H1 (cell line): ENCODE measurements around the gene FASTKD1. TPM values are rescaled to one million over a fixed set of nuclear protein-coding genes. Genes with fewer than 3 reads are reported as not detected.

Source experiments
- CTCF ChIA-PET: fragments of 300-600 bp; sonication (Branson Sonifier 250); formaldehyde crosslinking; loops from one replicate; lab custom pipeline; 2021; ENCODE audit not compliant: partially characterized antibody; lab: Charles Lee
- POLR2A ChIA-PET: fragments of 300-600 bp; sonication (Branson Sonifier 250); formaldehyde crosslinking; loops from one replicate; lab custom pipeline; 2021; ENCODE audit warnings: inconsistent platforms; ENCODE audit not compliant: partially characterized antibody; lab: Charles Lee
- DNase-seq, 2 experiments: peaks; one replicate each; pipeline versions ENCODE4 v3.0.0 to v3.0.0-alpha.2; 2010 to 2022; ENCODE audit warnings: low spot score in 2 of 2, low read depth in 1 of 2, mixed read lengths in 1 of 2
- FAIRE-seq: peaks from 2 replicates; lab custom pipeline; 2011; peaks lifted over from hg19 to GRCh38; lab: Jason Lieb, UNC
- H2AFZ ChIP-seq: 2 replicates; pipeline ENCODE4 v1.8.1; 2012; ENCODE audit warnings: low read length, inconsistent platforms
- H2AK5ac ChIP-seq: 2 replicates; pipeline ENCODE4 v1.6.1; 2013; ENCODE audit warnings: low read depth, low read length
- H2BK120ac ChIP-seq: replicated peaks from 2 replicates; pipeline ENCODE3; 2013; ENCODE audit warnings: low read depth, low read length, inconsistent platforms
- H2BK12ac ChIP-seq: 2 replicates; pipeline ENCODE4 v1.6.1; 2013; ENCODE audit warnings: low read depth, low read length
- H2BK15ac ChIP-seq: 2 replicates; pipeline ENCODE4 v1.6.1; 2013; ENCODE audit warnings: low read length
- H2BK20ac ChIP-seq: 2 replicates; pipeline ENCODE4 v1.6.1; 2013; ENCODE audit warnings: low read length
- H2BK5ac ChIP-seq: 2 replicates; pipeline ENCODE4 v1.6.1; 2013; ENCODE audit warnings: low read depth, low read length
- H3K14ac ChIP-seq: 2 replicates; pipeline ENCODE4 v1.6.1; 2013; ENCODE audit warnings: inconsistent platforms; ENCODE audit not compliant: insufficient read length
- H3K18ac ChIP-seq: 2 replicates; pipeline ENCODE4 v1.6.1; 2013; ENCODE audit warnings: low read length; ENCODE audit errors: extremely low read depth
- H3K23ac ChIP-seq: 2 replicates; pipeline ENCODE4 v1.6.1; 2013; ENCODE audit warnings: inconsistent platforms; ENCODE audit not compliant: insufficient read length
- H3K23me2 ChIP-seq: 2 replicates; pipeline ENCODE4 v1.6.1; 2013; ENCODE audit warnings: low read depth, low read length
- H3K27ac ChIP-seq: 2 replicates; pipeline ENCODE4 v1.6.1; 2011; ENCODE audit warnings: low read depth, low read length, inconsistent platforms
- H3K27me3 ChIP-seq, 4 experiments: replicated peaks in 1 of 4; 1 replicate in 1 of 4; 2 replicates in 3 of 4; pipeline versions ENCODE4 v1.6.1 to v1.8.1; 2011 to 2013; ENCODE audit warnings: low read length in 3 of 4, mild to moderate bottlenecking in 3 of 4, inconsistent platforms in 2 of 4, mixed read lengths in 2 of 4, moderate library complexity in 1 of 4; ENCODE audit not compliant: control insufficient read depth in 3 of 4, insufficient read depth in 3 of 4; ENCODE audit errors: extremely low read depth in 1 of 4
- H3K36me3 ChIP-seq, 4 experiments: 2 replicates each; pipeline versions ENCODE4 v1.6.1 to v1.8.1; 2011 to 2013; ENCODE audit warnings: mild to moderate bottlenecking in 4 of 4, low read length in 3 of 4, moderate library complexity in 2 of 4, control low read depth in 1 of 4, inconsistent platforms in 1 of 4; ENCODE audit not compliant: insufficient read depth in 4 of 4, control insufficient read depth in 2 of 4
- H3K4ac ChIP-seq: replicated peaks from 2 replicates; pipeline ENCODE3; 2013; ENCODE audit warnings: low read length, low read depth, mixed read lengths, inconsistent platforms; ENCODE audit not compliant: insufficient read length
- H3K4me1 ChIP-seq, 4 experiments: replicated peaks in 1 of 4; 1 replicate in 1 of 4; 2 replicates in 3 of 4; pipeline versions ENCODE4 v1.6.1 to v1.8.1; 2011 to 2013; ENCODE audit warnings: low read length in 3 of 4, inconsistent platforms in 2 of 4, mixed read lengths in 1 of 4; ENCODE audit not compliant: insufficient read depth in 4 of 4, control insufficient read depth in 3 of 4
- H3K4me2 ChIP-seq, 2 experiments: 2 replicates each; pipeline versions ENCODE4 v1.6.1 to v1.8.1; 2011 to 2013; ENCODE audit warnings: low read depth in 2 of 2, low read length in 2 of 2, control low read depth in 1 of 2, inconsistent platforms in 1 of 2, mild to moderate bottlenecking in 1 of 2; ENCODE audit not compliant: insufficient read depth in 1 of 2
- H3K4me3 ChIP-seq, 4 experiments: fragments of 200-600, 300-600 bp in 1 of 4; sonication (generic), shearing (Covaris generic), sonication (Bioruptor Twin) in 1 of 4; 2 replicates each; pipeline versions ENCODE4 v1.5.1 to v1.8.1; 2011 to 2016; ENCODE audit warnings: low read length in 4 of 4, low read depth in 3 of 4, control low read depth in 2 of 4, inconsistent platforms in 2 of 4, mild to moderate bottlenecking in 2 of 4, mixed read lengths in 1 of 4, moderate library complexity in 1 of 4; ENCODE audit not compliant: insufficient read depth in 2 of 4; ENCODE audit errors: extremely low read depth in 1 of 4
- H3K56ac ChIP-seq: replicated peaks from 2 replicates; pipeline ENCODE3; 2013; ENCODE audit warnings: low read depth, mild to moderate bottlenecking, mixed read lengths, low read length, inconsistent platforms; ENCODE audit not compliant: insufficient read length
- H3K79me1 ChIP-seq: 2 replicates; pipeline ENCODE4 v1.6.1; 2013; ENCODE audit warnings: low read depth, low read length, control low read depth
- H3K79me2 ChIP-seq, 2 experiments: 2 replicates each; pipeline versions ENCODE4 v1.6.1 to v1.8.1; 2012 to 2013; ENCODE audit warnings: low read length in 2 of 2, mild to moderate bottlenecking in 2 of 2, inconsistent platforms in 1 of 2; ENCODE audit not compliant: insufficient read depth in 2 of 2, control insufficient read depth in 1 of 2
- H3K9ac ChIP-seq, 4 experiments: replicated peaks in 1 of 4; 1 replicate in 1 of 4; 2 replicates in 3 of 4; pipeline versions ENCODE4 v1.6.1 to v1.8.1; 2011 to 2013; ENCODE audit warnings: low read depth in 3 of 4, low read length in 3 of 4, control low read depth in 2 of 4, mild to moderate bottlenecking in 2 of 4, moderate library complexity in 2 of 4, inconsistent platforms in 1 of 4; ENCODE audit errors: extremely low read depth in 1 of 4
- H3K9me3 ChIP-seq, 2 experiments: 2 replicates each; pipeline versions ENCODE4 v1.6.1 to v1.8.1; 2012 to 2013; ENCODE audit warnings: mild to moderate bottlenecking in 2 of 2, moderate library complexity in 2 of 2, control low read depth in 1 of 2, inconsistent platforms in 1 of 2, low read depth in 1 of 2, low read length in 1 of 2, mixed read lengths in 1 of 2; ENCODE audit not compliant: insufficient read depth in 2 of 2
- H4K20me1 ChIP-seq, 2 experiments: replicated peaks in 1 of 2; 2 replicates each; pipeline versions ENCODE3 to v1.8.1; 2011 to 2013; ENCODE audit warnings: inconsistent platforms in 2 of 2, low read length in 2 of 2, mild to moderate bottlenecking in 1 of 2; ENCODE audit not compliant: insufficient read depth in 2 of 2, control insufficient read depth in 1 of 2
- H4K5ac ChIP-seq: 2 replicates; pipeline ENCODE4 v1.6.1; 2013; ENCODE audit warnings: low read length, low read depth, mixed read lengths, inconsistent platforms; ENCODE audit not compliant: insufficient read length
- H4K8ac ChIP-seq: 2 replicates; pipeline ENCODE4 v1.8.0; 2013; ENCODE audit warnings: mild to moderate bottlenecking, moderate library complexity, low read length, inconsistent platforms; ENCODE audit not compliant: insufficient read depth; ENCODE audit errors: extremely low read depth
- H4K91ac ChIP-seq: replicated peaks from 2 replicates; pipeline ENCODE3; 2013; ENCODE audit warnings: low read length, mixed read lengths, inconsistent platforms; ENCODE audit not compliant: insufficient read length
- CBX5 ChIP-seq: fragments of 300-800, 300-1000 bp; sonication (generic); IDR thresholded peaks from 2 replicates; pipeline ENCODE4 v1.7.1; 2016; ENCODE audit warnings: antibody characterized with exemption, low read length, low read depth
- CBX8 ChIP-seq: fragments of 300-800, 300-1000 bp; sonication (generic); IDR thresholded peaks from 2 replicates; pipeline ENCODE4 v1.7.1; 2016; ENCODE audit warnings: low read depth, low read length, borderline replicate concordance
- CTBP2 ChIP-seq: IDR thresholded peaks from 2 replicates; pipeline ENCODE4 v1.7.0; 2011; ENCODE audit warnings: borderline replicate concordance, mild to moderate bottlenecking, moderate library complexity, mixed read lengths, low read length; ENCODE audit not compliant: insufficient read depth, insufficient read length
- FOSL1 ChIP-seq: IDR thresholded peaks from 2 replicates; pipeline ENCODE4 v1.6.1; 2011; ENCODE audit warnings: mild to moderate bottlenecking, low read depth, low read length, moderate library complexity; ENCODE audit not compliant: insufficient read depth
- HDAC2 ChIP-seq, 2 experiments: fragments of 300-600 bp in 1 of 2; sonication (generic) in 1 of 2; IDR thresholded peaks; 2 replicates each; pipeline ENCODE4 v1.6.1; 2011 to 2012; ENCODE audit warnings: low read depth in 2 of 2, low read length in 2 of 2, mild to moderate bottlenecking in 2 of 2, moderate library complexity in 2 of 2, borderline replicate concordance in 1 of 2, inconsistent platforms in 1 of 2
- HDAC6 ChIP-seq: IDR thresholded peaks from one replicate; pipeline ENCODE4 v1.7.1; 2012; ENCODE audit warnings: low read depth, mild to moderate bottlenecking, inconsistent platforms, low read length, moderate library complexity
- KDM4A ChIP-seq: IDR thresholded peaks from one replicate; pipeline ENCODE4 v1.7.1; 2012; ENCODE audit warnings: low read depth, mild to moderate bottlenecking, moderate library complexity, low read length, inconsistent platforms; ENCODE audit not compliant: severe bottlenecking
- KDM5A ChIP-seq: fragments of 200-600 bp; IDR thresholded peaks from 2 replicates; pipeline ENCODE4 v1.7.1; 2012; ENCODE audit warnings: mild to moderate bottlenecking, low read length, inconsistent platforms, mixed read lengths
- RAD21 ChIP-seq, 2 experiments: IDR thresholded peaks in 1 of 2; conservative IDR thresholded peaks in 1 of 2; 2 replicates each; pipeline ENCODE4 v1.6.1; 2011; ENCODE audit warnings: low read depth in 2 of 2, low read length in 2 of 2, improper control_type of control experiment in 1 of 2, inconsistent platforms in 1 of 2, mild to moderate bottlenecking in 1 of 2, moderate library complexity in 1 of 2
- SIRT6 ChIP-seq: IDR thresholded peaks from one replicate; pipeline ENCODE4 v1.7.1; 2012; ENCODE audit warnings: low read length, inconsistent platforms
- SIX5 ChIP-seq: IDR thresholded peaks from 2 replicates; pipeline ENCODE4 v1.6.1; 2011; ENCODE audit warnings: mild to moderate bottlenecking, low read depth, low read length
- TBP ChIP-seq: IDR thresholded peaks from 2 replicates; pipeline ENCODE4 v1.6.1; 2011; ENCODE audit warnings: low read depth, low read length, improper control_type of control experiment
- WGBS, 2 experiments: shearing (Covaris generic) in 1 of 2; methylation state at CpG; one replicate each; pipeline versions ENCODE4 v1.1.6 to v1.1.7; 2013 to 2015; ENCODE audit warnings: low lambda C conversion rate in 2 of 2, mixed read lengths in 2 of 2, inconsistent platforms in 1 of 2, low coverage in 1 of 2, missing lambda C conversion rate in 1 of 2; ENCODE audit not compliant: insufficient replicate concordance in 2 of 2, insufficient coverage in 1 of 2, insufficient read length in 1 of 2; ENCODE audit errors: extremely low coverage in 1 of 2, missing lambda C conversion rate in 1 of 2; 5-methylcytosine and 5-hydroxymethylcytosine counted together
- polyA plus RNA-seq, 7 experiments: library from polyadenylated mRNA; depleted of rRNA in 3 of 7; stranded (reverse) in 5 of 7; unstranded in 2 of 7; fragments of >200 nt in 5 of 7; fragments of 200-250 nt in 2 of 7; gene quantifications; 1 replicate in 5 of 7; 2 replicates in 1 of 7; 4 replicates in 1 of 7; pipeline versions ENCODE4 v1.2.1 to v1.2.3, GENCODE V29; 2011 to 2013; ENCODE audit warnings: missing spikeins in 2 of 7, mixed read lengths in 2 of 7
- total RNA-seq: library from RNA; stranded (reverse); fragmentation: NEBNext Ultra II Directional; extraction: Animal tissue kit (Norgen Biotek cat#: 25700); gene quantifications from 2 replicates; pipeline ENCODE4 v1.2.1, GENCODE V29; 2021
- TF ChIP-seq, protein P1 (sequence below): IDR thresholded peaks from 2 replicates; pipeline ENCODE4 v1.6.1; 2011; ENCODE audit warnings: low read length, improper control_type of control experiment

Gene FASTKD1
- total and polyA plus RNA-seq, 2 of the 8 experiments (the other 6 are each of a cell fraction or from before 2014, with no cell fraction given) = 18.7 to 70.8 TPM

- FAIRE-seq = no peak
- 97% methylated on average over 2 of the region's 2 CpGs; no CpG with 5 or more reads in 1 of the 2 experiments for WGBS, 2 experiments
- no peak for TF ChIP-seq SIRT6
- TF ChIP-seq CBX8 = no peak
- TF ChIP-seq CBX5 = no peak
- TF ChIP-seq, protein P1, sequence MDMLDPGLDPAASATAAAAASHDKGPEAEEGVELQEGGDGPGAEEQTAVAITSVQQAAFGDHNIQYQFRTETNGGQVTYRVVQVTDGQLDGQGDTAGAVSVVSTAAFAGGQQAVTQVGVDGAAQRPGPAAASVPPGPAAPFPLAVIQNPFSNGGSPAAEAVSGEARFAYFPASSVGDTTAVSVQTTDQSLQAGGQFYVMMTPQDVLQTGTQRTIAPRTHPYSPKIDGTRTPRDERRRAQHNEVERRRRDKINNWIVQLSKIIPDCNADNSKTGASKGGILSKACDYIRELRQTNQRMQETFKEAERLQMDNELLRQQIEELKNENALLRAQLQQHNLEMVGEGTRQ = no peak
- no peak for TF ChIP-seq HDAC2 (IDR thresholded peaks at IDR 0.05; ENCODE audit: borderline replicate concordance in 1 of 2, low read depth in 2 of 2, low read length in 2 of 2)
- TF ChIP-seq RAD21 (IDR thresholded peaks at IDR 0.05 in 1 of 2, conservative IDR thresholded peaks at IDR 0.05 in 1 of 2; ENCODE audit: low read depth in 2 of 2, low read length in 2 of 2) = no peak
- TF ChIP-seq TBP = no peak
- no peak for TF ChIP-seq HDAC6
- TF ChIP-seq KDM4A = no peak
- TF ChIP-seq SIX5 = no peak
- TF ChIP-seq KDM5A = no peak
- no peak for TF ChIP-seq FOSL1
- TF ChIP-seq CTBP2 = no peak
These were observed 26.9 kb downstream of the FASTKD1 start for GRCh38 chr2:169546756-169547155.

More at GRCh38 chr2:169546756-169547155, 26.9 kb downstream of the FASTKD1 start:
- Histone ChIP-seq H2BK20ac (no peak overlapping the region), H3K23ac (no peak overlapping the region), H3K18ac (no peak overlapping the region), H2AFZ (no peak overlapping the region), H3K14ac (no peak overlapping the region), H3K79me1 (no peaks in the 10 kb centered on the region), H3K4me2 (no peak overlapping the region), H3K79me2 (no peaks in the 10 kb centered on the region), H3K4me3 (no peak overlapping the region), H2BK5ac (no peak overlapping the region), H2BK15ac (no peak overlapping the region), H4K91ac (no peak overlapping the region), H3K4me1 (no peaks in the 10 kb centered on the region), H3K4ac (no peak overlapping the region), H3K36me3 (peaks cover 0 to 48% (median 10%) of the 10 kb centered on the region in 4 experiments; a peak in 4 of 8 replicates), H3K56ac (no peak overlapping the region), H3K27ac (no peak overlapping the region), H3K9ac (no peak overlapping the region), H4K5ac (no peak overlapping the region), H3K27me3 (no peaks in the 10 kb centered on the region), H2AK5ac (no peak overlapping the region), H2BK12ac (no peak overlapping the region), H3K9me3 (no peaks in the 10 kb centered on the region), H4K20me1 (no peaks in the 10 kb centered on the region), H2BK120ac (no peak overlapping the region), H4K8ac (no peak overlapping the region; the same call in 1 of the 2 replicates), H3K23me2 (no peaks in the 10 kb centered on the region)
- POLR2A ChIA-PET = no interaction called here
- CTCF ChIA-PET = no interaction called here
- DNase-seq = no peak
